ENCODE results near the gene CD99. TPM values are rescaled to one million over a fixed set of nuclear protein-coding genes. Genes with fewer than 3 reads are reported as not detected.

Gene CD99
- total and polyA plus RNA-seq, 2 of the 13 experiments (the other 11 are each of a cell fraction or from before 2014, with no cell fraction given) = 78.8 to 111 TPM

GRCh38 chrX:2689773-2690666 lies 1.1 kb upstream of the CD99 start (continued):
- TF ChIP-seq ZBTB7A (CRISPR knock-in tag; IDR thresholded peaks at IDR 0.05) (peak; percentile 4; the same call in 1 of the 2 replicates), ZBTB21 (CRISPR knock-in tag; IDR thresholded peaks at IDR 0.05) (no peak), ZNF567 (CRISPR knock-in tag; IDR thresholded peaks at IDR 0.05; ENCODE audit: borderline replicate concordance) (no peak), ARNT2 (CRISPR knock-in tag; IDR thresholded peaks at IDR 0.05; ENCODE audit: low read depth) (0 out of 2 replicates have a peak, but pooled peaks have one; percentile 26), FOXP4 (CRISPR knock-in tag; IDR thresholded peaks at IDR 0.05) (no peak), RXRA (CRISPR knock-in tag; IDR thresholded peaks at IDR 0.05) (peak; percentile 18; the same call in 1 of the 2 replicates), HDAC1 (CRISPR knock-in tag; IDR thresholded peaks at IDR 0.05) (peak; percentile 68), ZFP91 (CRISPR knock-in tag; IDR thresholded peaks at IDR 0.05; ENCODE audit: borderline replicate concordance) (peak; percentile 75), TFDP2 (CRISPR knock-in tag; IDR thresholded peaks at IDR 0.05) (no peak), POLR2A (IDR thresholded peaks at IDR 0.05; ENCODE audit: insufficient read depth in 1 of 2, low read depth in 2 of 2, low read length in 2 of 2) (peak in 1 of 2 experiments; percentile 54; a peak in 1 of 4 replicates), ZNF350 (CRISPR knock-in tag; IDR thresholded peaks at IDR 0.05; ENCODE audit: borderline replicate concordance, low read depth) (peak; percentile 42; the same call in 1 of the 2 replicates), ZNF251 (CRISPR knock-in tag; IDR thresholded peaks at IDR 0.05) (no peak), ZFP41 (CRISPR knock-in tag; IDR thresholded peaks at IDR 0.05; ENCODE audit: borderline replicate concordance) (no peak), BCL6 (CRISPR knock-in tag; IDR thresholded peaks at IDR 0.05) (0 out of 2 replicates have a peak, but pooled peaks have one; percentile 30), BCL3 (CRISPR knock-in tag; IDR thresholded peaks at IDR 0.05) (peak; percentile 64; the same call in 1 of the 2 replicates), ZNF354B (CRISPR knock-in tag; IDR thresholded peaks at IDR 0.05) (no peak), FIP1L1 (IDR thresholded peaks at IDR 0.05; ENCODE audit: borderline replicate concordance, insufficient read depth, low read depth, low read length) (no peak), DMAP1 (CRISPR knock-in tag; IDR thresholded peaks at IDR 0.05) (peak; percentile 34), MEIS2 (CRISPR knock-in tag; IDR thresholded peaks at IDR 0.05) (no peak), SAFB2 (CRISPR knock-in tag; IDR thresholded peaks at IDR 0.05; ENCODE audit: borderline replicate concordance, low read depth) (no peak), POLR2G (IDR thresholded peaks at IDR 0.05; ENCODE audit: low read depth, low read length) (peak; percentile 78), ZBTB14 (CRISPR knock-in tag; IDR thresholded peaks at IDR 0.05) (no peak)

Measured in HepG2 (cell line).